MM.1S (cell line): ENCODE measurements around the gene WFDC10B.
A peak's percentile ranks its signal among the peaks of the same experiment; 100 is the strongest.
"Not testable (repeated sequence)": the region's sequence is repeated elsewhere in the genome, so short reads cannot be mapped to it uniquely, and the experiment has no call there.

Experiments
- DNase-seq: peaks from one replicate; pipeline ENCODE4 v3.0.0-alpha.2; 2015
- H2AFZ ChIP-seq: fragments of 300-600 bp; sonication (generic); 2 replicates; pipeline ENCODE4 v1.6.0; 2016; ENCODE audit warnings: antibody characterized with exemption, low read length
- H3F3A ChIP-seq: fragments of 300-600 bp; sonication (generic); 2 replicates; pipeline ENCODE4 v1.6.1; 2016; ENCODE audit warnings: mild to moderate bottlenecking, antibody characterized with exemption, low read length, moderate library complexity, mixed read lengths; ENCODE audit not compliant: insufficient read depth
- H3K27ac ChIP-seq: fragments of 300-600 bp; sonication (generic); 2 replicates; pipeline ENCODE4 v1.5.1; 2016; ENCODE audit warnings: mild to moderate bottlenecking, low read length
- H3K27me3 ChIP-seq: fragments of 300-600 bp; sonication (generic); replicated peaks from 2 replicates; pipeline ENCODE4 v1.6.0; 2016; ENCODE audit warnings: low read length; ENCODE audit not compliant: insufficient read depth
- H3K36me3 ChIP-seq: fragments of 300-600 bp; sonication (generic); replicated peaks from 2 replicates; pipeline ENCODE4 v1.6.1; 2016; ENCODE audit warnings: mild to moderate bottlenecking, low read length, mixed read lengths; ENCODE audit not compliant: insufficient read depth
- H3K4me1 ChIP-seq: fragments of 300-600 bp; sonication (generic); 2 replicates; pipeline ENCODE4 v1.6.1; 2016; ENCODE audit warnings: low read length, mixed read lengths
- H3K4me2 ChIP-seq: fragments of 300-600 bp; sonication (generic); 2 replicates; pipeline ENCODE4 v1.6.0; 2016; ENCODE audit warnings: low read depth, low read length
- H3K4me3 ChIP-seq: fragments of 300-600 bp; sonication (generic); 2 replicates; pipeline ENCODE4 v1.5.1; 2016; ENCODE audit warnings: low read length, mixed read lengths
- H3K79me2 ChIP-seq: fragments of 300-600 bp; sonication (generic); 2 replicates; pipeline ENCODE4 v1.6.1; 2016; ENCODE audit warnings: mixed run types, low read length, mixed read lengths
- H3K9ac ChIP-seq: fragments of 300-600 bp; sonication (generic); 2 replicates; pipeline ENCODE4 v1.6.1; 2016; ENCODE audit warnings: low read length, mixed read lengths
- H3K9me2 ChIP-seq: fragments of 300-600 bp; sonication (generic); replicated peaks from 2 replicates; pipeline ENCODE4 v1.6.1; 2016; ENCODE audit warnings: mild to moderate bottlenecking, low read length, mixed read lengths; ENCODE audit not compliant: insufficient read depth
- H3K9me3 ChIP-seq: fragments of 300-600 bp; sonication (generic); replicated peaks from 2 replicates; pipeline ENCODE4 v1.6.1; 2016; ENCODE audit warnings: mild to moderate bottlenecking, low read length, mixed read lengths; ENCODE audit not compliant: insufficient read depth
- H4K20me1 ChIP-seq: fragments of 300-600 bp; sonication (generic); 2 replicates; pipeline ENCODE4 v1.6.1; 2016; ENCODE audit warnings: mild to moderate bottlenecking, low read length, moderate library complexity, mixed read lengths; ENCODE audit not compliant: insufficient read depth
- EZH2 ChIP-seq: fragments of 300-600 bp; sonication (generic); optimal IDR thresholded peaks from 2 replicates; pipeline ENCODE3; 2017; ENCODE audit warnings: low read depth, mild to moderate bottlenecking, antibody characterized with exemption, low read length, mixed read lengths
- EZH2phosphoT487 ChIP-seq: fragments of 300-600 bp; sonication (generic); IDR thresholded peaks from 2 replicates; pipeline ENCODE4 v1.6.1; 2018; ENCODE audit warnings: antibody characterized with exemption, low read length
- TF ChIP-seq, protein P1 (sequence below): fragments of 300-600 bp; sonication (generic); IDR thresholded peaks from 2 replicates; pipeline ENCODE4 v1.5.1; 2016; ENCODE audit warnings: antibody characterized with exemption, low read length, mixed read lengths

The WFDC10B gene

GRCh38 chr20:45672765-45673164, 32.1 kb downstream of the WFDC10B start:
- Histone ChIP-seq H2AFZ (no peak overlapping the region), H4K20me1 (no peaks in the 10 kb centered on the region), H3K9me2 (no peaks in the 10 kb centered on the region), H3K9ac (no peak overlapping the region), H3F3A (no peaks in the 10 kb centered on the region), H3K36me3 (no peaks in the 10 kb centered on the region), H3K9me3 (no peaks in the 10 kb centered on the region; the same call in 1 of the 2 replicates), H3K27ac (no peak overlapping the region), H3K79me2 (no peaks in the 10 kb centered on the region), H3K4me2 (no peak overlapping the region), H3K4me1 (no peaks in the 10 kb centered on the region), H3K27me3 (no peaks in the 10 kb centered on the region), H3K4me3 (no peak overlapping the region)
- TF ChIP-seq, protein P1, sequence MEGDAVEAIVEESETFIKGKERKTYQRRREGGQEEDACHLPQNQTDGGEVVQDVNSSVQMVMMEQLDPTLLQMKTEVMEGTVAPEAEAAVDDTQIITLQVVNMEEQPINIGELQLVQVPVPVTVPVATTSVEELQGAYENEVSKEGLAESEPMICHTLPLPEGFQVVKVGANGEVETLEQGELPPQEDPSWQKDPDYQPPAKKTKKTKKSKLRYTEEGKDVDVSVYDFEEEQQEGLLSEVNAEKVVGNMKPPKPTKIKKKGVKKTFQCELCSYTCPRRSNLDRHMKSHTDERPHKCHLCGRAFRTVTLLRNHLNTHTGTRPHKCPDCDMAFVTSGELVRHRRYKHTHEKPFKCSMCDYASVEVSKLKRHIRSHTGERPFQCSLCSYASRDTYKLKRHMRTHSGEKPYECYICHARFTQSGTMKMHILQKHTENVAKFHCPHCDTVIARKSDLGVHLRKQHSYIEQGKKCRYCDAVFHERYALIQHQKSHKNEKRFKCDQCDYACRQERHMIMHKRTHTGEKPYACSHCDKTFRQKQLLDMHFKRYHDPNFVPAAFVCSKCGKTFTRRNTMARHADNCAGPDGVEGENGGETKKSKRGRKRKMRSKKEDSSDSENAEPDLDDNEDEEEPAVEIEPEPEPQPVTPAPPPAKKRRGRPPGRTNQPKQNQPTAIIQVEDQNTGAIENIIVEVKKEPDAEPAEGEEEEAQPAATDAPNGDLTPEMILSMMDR, result no peak
- TF ChIP-seq EZH2, result no peak
- TF ChIP-seq EZH2phosphoT487, result no peak
- DNase-seq, result peak; percentile 16

DNA sequence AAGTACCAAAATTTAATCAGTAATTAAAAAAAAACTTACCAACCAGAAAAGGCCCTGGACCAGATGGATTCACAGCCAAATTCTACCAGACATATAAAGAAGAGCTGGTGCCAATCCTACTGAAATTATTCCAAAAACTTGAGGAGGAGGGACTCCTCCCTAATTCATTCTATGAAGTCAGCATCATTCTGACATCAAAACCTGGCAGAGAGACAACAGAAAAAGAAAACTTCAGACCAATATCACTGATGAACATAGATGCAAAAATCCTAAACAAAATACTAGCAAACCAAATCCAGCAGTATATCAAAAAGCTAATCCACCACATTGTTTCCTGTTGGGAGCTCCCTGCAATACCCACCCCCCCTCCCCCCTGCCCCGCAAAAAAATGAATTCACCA, 34.7 kb downstream of the WFDC10B start, which contains the start of gene WFDC11:
Gene WFDC11 (minus strand): TSS at position 101 of the 400 bp plus-strand sequence. CDS start 19,639 bp downstream, outside the sequence.
- H3K9me3 ChIP-seq, result no peaks in the 10 kb centered on the region; the same call in 1 of the 2 replicates
- DNase-seq, result no peak

GRCh38 chr20:45657038-45657437, 47.8 kb downstream of the WFDC10B start:
- not testable (repeated sequence) for H3K27ac ChIP-seq, H3K9ac ChIP-seq, H3K4me3 ChIP-seq, DNase-seq, H3K9me3 ChIP-seq, H4K20me1 ChIP-seq, H3K36me3 ChIP-seq, H3K4me1 ChIP-seq, H3K9me2 ChIP-seq, H3K27me3 ChIP-seq, H3K4me2 ChIP-seq, H3F3A ChIP-seq, H3K79me2 ChIP-seq, H2AFZ ChIP-seq

More for the DNA sequence above, 34.7 kb downstream of the WFDC10B start, which contains the start of gene WFDC11:
- Histone ChIP-seq H3K27me3 (no peaks in the 10 kb centered on the region), H2AFZ (no peak within 1 kb of the TSS), H3K9ac (no peak within 1 kb of the TSS), H3K9me2 (no peaks in the 10 kb centered on the region), H3K4me1 (no peaks in the 10 kb centered on the region), H3K4me2 (no peak within 1 kb of the TSS), H3K36me3 (no peaks in the 10 kb centered on the region), H4K20me1 (no peaks in the 10 kb centered on the region), H3K4me3 (no peak within 1 kb of the TSS), H3F3A (no peaks in the 10 kb centered on the region), H3K27ac (no peak within 1 kb of the TSS), H3K79me2 (no peaks in the 10 kb centered on the region)
- no peak for TF ChIP-seq EZH2phosphoT487
- TF ChIP-seq, protein P1, result no peak
- no peak for TF ChIP-seq EZH2

GRCh38 chr20:45651726-45652125, 53.1 kb downstream of the WFDC10B start:
- H4K20me1 ChIP-seq, H3K79me2 ChIP-seq, H3K27ac ChIP-seq, H3K4me3 ChIP-seq, H2AFZ ChIP-seq, H3K27me3 ChIP-seq, H3K9me2 ChIP-seq, H3K36me3 ChIP-seq, H3K9me3 ChIP-seq, H3K4me1 ChIP-seq, H3F3A ChIP-seq, H3K9ac ChIP-seq: not testable (repeated sequence)
- peak overlapping the region; percentile 29; the same call in 1 of the 2 replicates for H3K4me2 ChIP-seq
- peak; percentile 73 for DNase-seq
